Panc1 (cell line): ENCODE data around the gene DDX42. TPM values are rescaled to one million over a fixed set of nuclear protein-coding genes. Genes with fewer than 3 reads are reported as not detected.

ENCODE experiments used
- ATAC-seq: fragments of 200-7000 bp; cut with Tn5 transposase; 2 replicates; pipeline ENCODE4 v1.9.1; 2020; ENCODE audit warnings: mild to moderate bottlenecking, moderate library complexity
- BruUV-seq: library from RNA; stranded (reverse); fragments of 400-500 nt; replicated peaks from 2 replicates; lab custom pipeline; 2021; lab: Mats Ljungman, UMichigan
- CTCF ChIA-PET: fragments of 300-600 bp; sonication (Branson Sonifier 250); formaldehyde crosslinking; loops from one replicate; lab custom pipeline; 2022; ENCODE audit warnings: antibody characterized with exemption; lab: Charles Lee
- POLR2A ChIA-PET: fragments of 300-600 bp; sonication (Branson Sonifier 250); formaldehyde crosslinking; loops from one replicate; lab custom pipeline; 2022; ENCODE audit warnings: antibody characterized with exemption; lab: Charles Lee
- DNase-seq: peaks from one replicate; pipeline ENCODE4 v3.0.0-alpha.2; 2010; ENCODE audit warnings: low read depth, low spot score
- H3K27ac ChIP-seq: 2 replicates; pipeline ENCODE4 v1.5.1; 2011; ENCODE audit warnings: mild to moderate bottlenecking, low read length, inconsistent platforms
- H3K27me3 ChIP-seq: fragments of 200-500 bp; sonication (Bioruptor generic); 2 replicates; pipeline ENCODE4 v1.6.0; 2014; ENCODE audit warnings: low read length, inconsistent platforms; ENCODE audit not compliant: control insufficient read depth, insufficient read depth
- H3K36me3 ChIP-seq: fragments of 200-500 bp; sonication (Bioruptor generic); 2 replicates; pipeline ENCODE4 v1.5.1; 2014; ENCODE audit warnings: inconsistent platforms, mild to moderate bottlenecking, low read length, moderate library complexity; ENCODE audit not compliant: control insufficient read depth, insufficient read depth
- H3K4me1 ChIP-seq: 2 replicates; pipeline ENCODE4 v1.5.1; 2011; ENCODE audit warnings: inconsistent platforms, mild to moderate bottlenecking, low read length, moderate library complexity; ENCODE audit not compliant: control insufficient read depth, insufficient read depth
- H3K4me3 ChIP-seq, 2 experiments: 2 replicates each; pipeline ENCODE4 v1.5.1; 2011 to 2012; ENCODE audit warnings: low read depth in 2 of 2, low read length in 2 of 2, mild to moderate bottlenecking in 2 of 2, inconsistent platforms in 1 of 2, moderate library complexity in 1 of 2
- H3K9me3 ChIP-seq: fragments of 200-500 bp; sonication (Bioruptor generic); 2 replicates; pipeline ENCODE4 v1.5.1; 2014; ENCODE audit warnings: low read depth, mild to moderate bottlenecking, inconsistent platforms, low read length, moderate library complexity; ENCODE audit not compliant: control insufficient read depth, insufficient read depth
- CTCF ChIP-seq: fragments of 450-650 bp; IDR thresholded peaks from 2 replicates; pipeline ENCODE4 v1.5.1; 2017; ENCODE audit warnings: mild to moderate bottlenecking
- POLR2AphosphoS5 ChIP-seq: IDR thresholded peaks from 2 replicates; pipeline ENCODE4 v1.6.1; 2012; ENCODE audit warnings: mild to moderate bottlenecking, low read depth, low read length, moderate library complexity
- REST ChIP-seq, 2 experiments: IDR thresholded peaks; 2 replicates each; pipeline ENCODE4 v1.6.1; 2011 to 2012; ENCODE audit warnings: low read depth in 2 of 2, control low read depth in 1 of 2, low read length in 1 of 2, mild to moderate bottlenecking in 1 of 2, moderate library complexity in 1 of 2; ENCODE audit not compliant: insufficient read depth in 1 of 2
- SIN3A ChIP-seq: IDR thresholded peaks from 2 replicates; pipeline ENCODE4 v1.6.1; 2012; ENCODE audit warnings: low read depth, mild to moderate bottlenecking, low read length, moderate library complexity, borderline replicate concordance; ENCODE audit not compliant: insufficient read depth
- TCF7L2 ChIP-seq: IDR thresholded peaks from 2 replicates; pipeline ENCODE4 v1.6.1; 2011; ENCODE audit warnings: mild to moderate bottlenecking, low read depth, low read length, inconsistent platforms
- in situ Hi-C: cut with HindIII; loops from 2 replicates; pipeline ENCODE4 v1.10.0; 2016; ENCODE audit warnings: low sequenced_read_pairs, low pct_unique_long_range_greater_than_20kb
- intact Hi-C: fragments of 100-400 bp; cut with micrococcal nuclease; formaldehyde crosslinking; loops from one replicate; pipeline ENCODE4 v1.10.0; 2022; ENCODE audit not compliant: unreplicated experiment
- total RNA-seq: library from RNA; stranded (reverse); gene quantifications from one replicate; pipeline ENCODE4 v1.2.1, GENCODE V29; 2021; ENCODE audit not compliant: unreplicated experiment

Gene DDX42
- total RNA-seq, 1 experiment from 2014 or later, result 89.6 TPM

GRCh38 chr17:63753215-63753614, 20.8 kb upstream of the DDX42 start:
- Histone ChIP-seq H3K4me1 (no peaks in the 10 kb centered on the region), H3K4me3 (no peak overlapping the region), H3K9me3 (no peaks in the 10 kb centered on the region), H3K27me3 (no peaks in the 10 kb centered on the region), H3K36me3 (peaks cover 36% of the 10 kb centered on the region), H3K27ac (no peak overlapping the region)
- intact Hi-C loops, result no loop called here
- in situ Hi-C loops, result no loop called here
- no peak for TF ChIP-seq REST (IDR thresholded peaks at IDR 0.05; ENCODE audit: insufficient read depth in 1 of 2, low read depth in 2 of 2, low read length in 1 of 2)
- DNase-seq (no peak), ATAC-seq (no peak)
- CTCF ChIA-PET, result no interaction called here
- POLR2A ChIA-PET, result no interaction called here
- no TSS peak for BruUV-seq

- CTCF ChIA-PET, result no interaction called here
- no TSS peak for BruUV-seq
- no peak for TF ChIP-seq REST (IDR thresholded peaks at IDR 0.05; ENCODE audit: insufficient read depth in 1 of 2, low read depth in 2 of 2, low read length in 1 of 2)
- TF ChIP-seq POLR2AphosphoS5, result no peak
- no peak for TF ChIP-seq TCF7L2
- no peak for TF ChIP-seq SIN3A
- TF ChIP-seq CTCF, result no peak
Observed at GRCh38 chr17:63754046-63754445, 19.9 kb upstream of the DDX42 start.

More at GRCh38 chr17:63754046-63754445, 19.9 kb upstream of the DDX42 start:
- no peaks in the 10 kb centered on the region for H3K9me3 ChIP-seq
- no peaks in the 10 kb centered on the region for H3K4me1 ChIP-seq
- POLR2A ChIA-PET, result no interaction called here
- H3K36me3 ChIP-seq, result peaks cover 43% of the 10 kb centered on the region
- no peak overlapping the region for H3K27ac ChIP-seq
- in situ Hi-C loops, result no loop called here
- ATAC-seq (no peak), DNase-seq (no peak)
- intact Hi-C loops, result no loop called here
- H3K27me3 ChIP-seq, result no peaks in the 10 kb centered on the region
- no peak overlapping the region for H3K4me3 ChIP-seq
